Natural killer cell (primary cell): ENCODE measurements around the gene PECR. TPM values are rescaled to one million over a fixed set of nuclear protein-coding genes. Genes with fewer than 3 reads are reported as not detected.

Experiments used
- ATAC-seq, 3 donors: fragments of 150-1000 bp in 2 of 3; fragments of 200-7000 bp in 1 of 3; cut with Tn5 transposase; 1 replicate in 1 of 3; 2 replicates in 2 of 3; pipeline ENCODE4 v1.10.0; 2021; ENCODE audit warnings: mild to moderate bottlenecking in 2 of 3, moderate library complexity in 2 of 3
- DNase-seq, 2 donors: peaks; one replicate each; pipeline versions ENCODE4 v3.0.0 to v3.0.0-alpha.2; 2013 to 2021; ENCODE audit warnings: mixed read lengths in 1 of 2
- H3K27ac ChIP-seq: one replicate; pipeline ENCODE4 v1.5.1; 2013; ENCODE audit warnings: mild to moderate bottlenecking, low read length
- H3K27me3 ChIP-seq: one replicate; pipeline ENCODE4 v1.6.1; 2013; ENCODE audit warnings: low read length; ENCODE audit not compliant: control insufficient read depth, insufficient read depth
- H3K36me3 ChIP-seq: one replicate; pipeline ENCODE4 v1.6.1; 2013; ENCODE audit warnings: low read length; ENCODE audit not compliant: control insufficient read depth, insufficient read depth
- H3K4me1 ChIP-seq: one replicate; pipeline ENCODE4 v1.6.1; 2013; ENCODE audit warnings: low read length; ENCODE audit not compliant: control insufficient read depth, insufficient read depth
- H3K4me3 ChIP-seq: one replicate; pipeline ENCODE4 v1.5.1; 2013; ENCODE audit warnings: low read length
- H3K9me3 ChIP-seq: one replicate; pipeline ENCODE4 v1.6.1; 2013; ENCODE audit warnings: low read length; ENCODE audit not compliant: control insufficient read depth, insufficient read depth
- H3K27ac Mint-ChIP-seq, 2 donors: one replicate each; pipeline ENCODE4 v1.8.0; 2022; ENCODE audit warnings: mild to moderate bottlenecking in 2 of 2, mixed read lengths in 2 of 2, moderate library complexity in 1 of 2
- H3K27me3 Mint-ChIP-seq, 2 donors: one replicate each; pipeline ENCODE4 v1.8.0; 2022; ENCODE audit warnings: low read depth in 2 of 2, mixed read lengths in 2 of 2
- H3K36me3 Mint-ChIP-seq: one replicate; pipeline ENCODE4 v1.8.0; 2022; ENCODE audit warnings: mixed read lengths
- H3K4me1 Mint-ChIP-seq, 2 donors: one replicate each; pipeline ENCODE4 v1.8.0; 2022; ENCODE audit warnings: mixed read lengths in 2 of 2
- H3K4me3 Mint-ChIP-seq: one replicate; pipeline ENCODE4 v1.8.0; 2022; ENCODE audit warnings: mild to moderate bottlenecking, moderate library complexity, mixed read lengths
- H3K9me3 Mint-ChIP-seq, 2 donors: one replicate each; pipeline ENCODE4 v1.8.0; 2022; ENCODE audit warnings: mixed read lengths in 2 of 2
- WGBS: methylation state at CpG from one replicate; pipeline ENCODE4 v1.1.7; 2013; ENCODE audit warnings: missing lambda C conversion rate; ENCODE audit not compliant: insufficient coverage; 5-methylcytosine and 5-hydroxymethylcytosine counted together
- intact Hi-C: fragments of 100-400 bp; cut with micrococcal nuclease; formaldehyde crosslinking; loops from one replicate; pipeline ENCODE4 v1.14.2; 2022
- total RNA-seq, 4 donors: library from RNA; stranded (reverse); fragments of 120-200 nt in 1 of 4; gene quantifications; one replicate each; pipeline versions ENCODE4 v1.2.3 to v1.2.4, GENCODE V29; 2013 to 2022
- TF ChIP-seq, protein P1 (sequence below): fragments of 200-600 bp; IDR thresholded peaks from one replicate; pipeline ENCODE4 v1.8.0; 2022; ENCODE audit warnings: antibody characterized with exemption

PECR gene
- total RNA-seq, 3 donors from 2014 or later (not counting 1 experiment from before 2014, with no cell fraction given), result 15.4 to 25.7 (median 17.5) TPM

- ATAC-seq (peak in 1 of 3 donors; percentile 2), DNase-seq (no peak)
- Histone ChIP-seq H3K27me3 (no peaks in the 10 kb centered on the region), H3K4me1 (peaks cover 16% of the 10 kb centered on the region), H3K4me3 (no peak overlapping the region), H3K9me3 (no peaks in the 10 kb centered on the region), H3K36me3 (peaks cover 69% of the 10 kb centered on the region), H3K27ac (peak overlapping the region; percentile 9)
- H3K27ac Mint-ChIP-seq, result peak overlapping the region; percentile 89 to 98
- no peaks in the 10 kb centered on the region for H3K27me3 Mint-ChIP-seq
- intact Hi-C loops, result loop anchor here (2.0 kb wide), 1 partner anchor 298 kb away; the partner anchor contains the start of gene SMARCAL1
- TF ChIP-seq, protein P1, sequence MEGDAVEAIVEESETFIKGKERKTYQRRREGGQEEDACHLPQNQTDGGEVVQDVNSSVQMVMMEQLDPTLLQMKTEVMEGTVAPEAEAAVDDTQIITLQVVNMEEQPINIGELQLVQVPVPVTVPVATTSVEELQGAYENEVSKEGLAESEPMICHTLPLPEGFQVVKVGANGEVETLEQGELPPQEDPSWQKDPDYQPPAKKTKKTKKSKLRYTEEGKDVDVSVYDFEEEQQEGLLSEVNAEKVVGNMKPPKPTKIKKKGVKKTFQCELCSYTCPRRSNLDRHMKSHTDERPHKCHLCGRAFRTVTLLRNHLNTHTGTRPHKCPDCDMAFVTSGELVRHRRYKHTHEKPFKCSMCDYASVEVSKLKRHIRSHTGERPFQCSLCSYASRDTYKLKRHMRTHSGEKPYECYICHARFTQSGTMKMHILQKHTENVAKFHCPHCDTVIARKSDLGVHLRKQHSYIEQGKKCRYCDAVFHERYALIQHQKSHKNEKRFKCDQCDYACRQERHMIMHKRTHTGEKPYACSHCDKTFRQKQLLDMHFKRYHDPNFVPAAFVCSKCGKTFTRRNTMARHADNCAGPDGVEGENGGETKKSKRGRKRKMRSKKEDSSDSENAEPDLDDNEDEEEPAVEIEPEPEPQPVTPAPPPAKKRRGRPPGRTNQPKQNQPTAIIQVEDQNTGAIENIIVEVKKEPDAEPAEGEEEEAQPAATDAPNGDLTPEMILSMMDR, result no peak
- no peaks in the 10 kb centered on the region for H3K9me3 Mint-ChIP-seq
- H3K36me3 Mint-ChIP-seq, result peaks cover 42% of the 10 kb centered on the region
- peak overlapping the region; percentile 90 for H3K4me3 Mint-ChIP-seq
- 56% methylated on average over 4 of the region's 4 CpGs for WGBS
- H3K4me1 Mint-ChIP-seq, result peaks cover 80 to 88% of the 10 kb centered on the region in 2 donors
Measured at GRCh38 chr2:216114382-216114713, 32.7 kb upstream of the PECR start.

GRCh38 chr2:216113572-216113971 lies 32.0 kb upstream of the PECR start:
- H3K27ac Mint-ChIP-seq, result peak overlapping the region; percentile 89 to 98
- H3K4me3 Mint-ChIP-seq, result peak overlapping the region; percentile 60
- H3K27me3 Mint-ChIP-seq, result no peaks in the 10 kb centered on the region

DNA sequence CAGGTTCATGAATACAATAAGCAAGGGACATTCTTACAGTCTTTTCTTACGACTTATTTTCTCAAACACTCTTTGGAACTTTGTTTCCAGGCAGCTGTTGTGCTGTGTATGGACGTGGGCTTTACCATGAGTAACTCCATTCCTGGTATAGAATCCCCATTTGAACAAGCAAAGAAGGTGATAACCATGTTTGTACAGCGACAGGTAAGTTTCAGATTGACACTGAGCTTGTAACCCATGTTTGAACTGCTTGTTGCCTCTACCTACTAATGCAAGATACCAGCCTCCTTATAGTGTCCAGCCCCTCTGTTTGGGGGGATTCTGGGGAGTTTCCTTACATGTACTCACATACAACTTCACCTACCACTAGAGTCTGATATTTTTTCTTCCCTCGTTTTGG lies 31.3 kb upstream of the PECR start:
- no peaks in the 10 kb centered on the region for H3K9me3 ChIP-seq
- H3K9me3 Mint-ChIP-seq, result no peaks in the 10 kb centered on the region
- H3K27ac ChIP-seq, result no peak overlapping the region
- H3K27ac Mint-ChIP-seq, result peak overlapping the region; percentile 89 to 98
- 78% methylated on average over 3 of the region's 4 CpGs for WGBS
- peaks cover 86 to 91% of the 10 kb centered on the region in 2 donors for H3K4me1 Mint-ChIP-seq
- H3K4me3 Mint-ChIP-seq, result no peak overlapping the region
- H3K27me3 Mint-ChIP-seq, result no peaks in the 10 kb centered on the region
- peaks cover 55% of the 10 kb centered on the region for H3K36me3 ChIP-seq
- TF ChIP-seq, protein P1, result no peak
- ATAC-seq, result no peak
- intact Hi-C loops, result no loop called here
- H3K27me3 ChIP-seq, result no peaks in the 10 kb centered on the region
- peaks cover 16% of the 10 kb centered on the region for H3K4me1 ChIP-seq
- DNase-seq, result no peak
- H3K4me3 ChIP-seq, result no peak overlapping the region
- H3K36me3 Mint-ChIP-seq, result peaks cover 30% of the 10 kb centered on the region

More at GRCh38 chr2:216113572-216113971, 32.0 kb upstream of the PECR start:
- WGBS, result 68% methylated on average over 3 of the region's 3 CpGs
- Histone ChIP-seq H3K9me3 (no peaks in the 10 kb centered on the region), H3K36me3 (peaks cover 61% of the 10 kb centered on the region), H3K27me3 (no peaks in the 10 kb centered on the region), H3K4me3 (no peak overlapping the region), H3K4me1 (peaks cover 16% of the 10 kb centered on the region), H3K27ac (no peak overlapping the region)
- TF ChIP-seq, protein P1, result no peak
- H3K9me3 Mint-ChIP-seq, result no peaks in the 10 kb centered on the region
- DNase-seq (no peak), ATAC-seq (no peak)
- intact Hi-C loops, result no loop called here
- H3K4me1 Mint-ChIP-seq, result peaks cover 87 to 95% of the 10 kb centered on the region in 2 donors
- H3K36me3 Mint-ChIP-seq, result peaks cover 34% of the 10 kb centered on the region

DNA sequence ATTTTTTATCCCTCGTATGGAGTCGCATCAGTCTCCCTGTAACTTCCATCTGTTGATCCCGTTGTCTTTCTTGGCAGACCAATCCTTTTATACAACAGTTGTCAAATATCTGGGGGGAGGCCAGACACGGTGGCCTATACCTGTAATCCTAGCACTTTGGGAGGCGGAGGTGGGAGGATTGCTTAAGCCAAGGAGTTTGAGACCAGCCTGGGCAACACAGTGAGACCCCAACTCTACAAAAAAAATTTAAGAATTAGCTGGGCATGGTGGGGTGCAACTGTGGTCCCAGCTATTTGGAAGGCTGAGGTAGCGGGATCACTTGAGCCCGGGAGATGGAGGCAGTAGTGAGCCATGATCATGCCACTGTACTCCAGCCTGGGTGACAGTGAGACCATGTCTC lies 29.5 kb upstream of the PECR start:
- TF ChIP-seq, protein P1, result no peak
- no peaks in the 10 kb centered on the region for H3K9me3 Mint-ChIP-seq
- H3K4me1 Mint-ChIP-seq, result peaks cover 68 to 73% of the 10 kb centered on the region in 2 donors
- peaks cover 21% of the 10 kb centered on the region for H3K36me3 Mint-ChIP-seq
- intact Hi-C loops, result no loop called here
- H3K36me3 ChIP-seq, result peaks cover 37% of the 10 kb centered on the region
- ATAC-seq (no peak), DNase-seq (no peak)
- H3K27ac ChIP-seq, result no peak overlapping the region
- no peaks in the 10 kb centered on the region for H3K9me3 ChIP-seq
- WGBS, result 92% methylated on average over 6 of the region's 7 CpGs
- H3K4me3 ChIP-seq, result no peak overlapping the region
- H3K4me1 ChIP-seq, result peaks cover 16% of the 10 kb centered on the region
- no peaks in the 10 kb centered on the region for H3K27me3 Mint-ChIP-seq
- peak overlapping the region; percentile 42 for H3K4me3 Mint-ChIP-seq
- H3K27ac Mint-ChIP-seq, result peak overlapping the region; percentile 98 to 100
- no peaks in the 10 kb centered on the region for H3K27me3 ChIP-seq
